Esophagus (tissue), 2 donors: Measurements from ENCODE around the gene NKRF. TPM values are rescaled to one million over a fixed set of nuclear protein-coding genes. Genes with fewer than 3 reads are reported as not detected.

ENCODE experiments used
- H3K27ac ChIP-seq, 2 donors: one replicate each; pipeline ENCODE4 v1.5.1; 2013; ENCODE audit warnings: low read depth in 2 of 2, mild to moderate bottlenecking in 2 of 2, inconsistent platforms in 1 of 2, low read length in 1 of 2, moderate library complexity in 1 of 2
- H3K27me3 ChIP-seq, 2 donors: one replicate each; pipeline ENCODE4 v1.6.1; 2013; ENCODE audit warnings: low read length in 2 of 2, control low read depth in 1 of 2, mild to moderate bottlenecking in 1 of 2; ENCODE audit not compliant: insufficient read depth in 2 of 2, control insufficient read depth in 1 of 2
- H3K36me3 ChIP-seq, 2 donors: one replicate each; pipeline ENCODE4 v1.6.1; 2013; ENCODE audit warnings: low read length in 1 of 2; ENCODE audit not compliant: control insufficient read depth in 2 of 2, insufficient read depth in 2 of 2
- H3K4me1 ChIP-seq, 2 donors: one replicate each; pipeline ENCODE4 v1.6.1; 2013; ENCODE audit warnings: low read length in 1 of 2; ENCODE audit not compliant: control insufficient read depth in 2 of 2, insufficient read depth in 2 of 2
- H3K4me3 ChIP-seq, 2 donors: one replicate each; pipeline ENCODE4 v1.5.1; 2013; ENCODE audit warnings: low read length in 2 of 2, mild to moderate bottlenecking in 2 of 2, low read depth in 1 of 2, moderate library complexity in 1 of 2
- H3K9me3 ChIP-seq, 2 donors: one replicate each; pipeline ENCODE4 v1.6.1; 2013; ENCODE audit warnings: mild to moderate bottlenecking in 2 of 2, low read depth in 1 of 2, low read length in 1 of 2, moderate library complexity in 1 of 2; ENCODE audit not compliant: control insufficient read depth in 2 of 2, insufficient read depth in 1 of 2
- WGBS, 2 donors: extraction: QIAGEN DNeasy Blood & Tissue Kit; methylation state at CpG; one replicate each; pipeline ENCODE4 v1.1.7; 2013; 5-methylcytosine and 5-hydroxymethylcytosine counted together
- polyA plus RNA-seq, 2 donors: library from polyadenylated mRNA; stranded (reverse); fragments of 200-250 nt; gene quantifications; one replicate each; pipeline ENCODE4 v1.2.3, GENCODE V29; 2013
- donor health status: healthy with polysubstance abuse.
- donor health status: Bipolar disorder and iron deficiency.

The NKRF gene
- polyA plus RNA-seq, 2 donors: 4.6 to 5.3 TPM

GRCh38 chrX:119618439-119618838, 12.2 kb upstream of the NKRF start:
- no peak overlapping the region for H3K27ac ChIP-seq
- no peaks in the 10 kb centered on the region for H3K4me1 ChIP-seq
- WGBS, 2 donors: 75 to 78% methylated on average over 5 of the region's 5 CpGs
- no peaks in the 10 kb centered on the region for H3K27me3 ChIP-seq
- no peaks in the 10 kb centered on the region for H3K9me3 ChIP-seq
- no peaks in the 10 kb centered on the region for H3K36me3 ChIP-seq
- H3K4me3 ChIP-seq: no peak overlapping the region

DNA sequence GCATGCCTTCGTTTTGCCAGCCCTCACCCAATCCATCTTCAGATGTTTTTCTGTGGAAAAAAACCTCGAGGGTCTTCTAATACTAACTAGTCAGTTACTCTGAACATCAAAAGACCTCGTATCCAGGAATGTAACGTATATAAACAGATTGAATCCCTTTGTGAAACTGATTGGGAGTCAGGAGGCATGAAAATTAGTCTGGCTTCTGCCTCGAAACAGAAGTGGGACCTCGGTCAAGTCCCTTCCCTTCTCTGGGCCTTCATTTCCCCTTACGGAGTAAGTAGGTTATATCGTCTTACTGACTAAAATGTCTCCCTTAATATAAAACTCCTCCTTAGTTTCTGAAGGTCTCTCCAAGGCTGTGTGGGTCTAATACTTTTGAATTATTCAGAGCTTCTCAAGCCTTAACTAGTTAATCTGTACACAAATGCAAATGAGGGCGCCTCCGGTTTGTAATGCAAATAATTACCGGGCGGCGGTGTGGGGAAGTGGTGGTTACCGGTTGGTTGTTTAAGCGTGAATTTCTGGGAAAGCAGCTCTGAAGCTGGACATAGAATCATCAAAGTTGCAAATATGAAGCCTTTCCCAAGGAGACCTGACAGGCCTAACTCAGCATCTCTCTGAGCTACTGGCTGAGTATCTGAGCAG, 11.4 kb upstream of the NKRF start:
- Histone ChIP-seq H3K27me3 (no peaks in the 10 kb centered on the region), H3K36me3 (no peaks in the 10 kb centered on the region), H3K9me3 (no peaks in the 10 kb centered on the region), H3K27ac (no peak overlapping the region), H3K4me1 (no peaks in the 10 kb centered on the region), H3K4me3 (no peak overlapping the region)
- 58 to 67% methylated on average over 15 of the region's 15 CpGs for WGBS, 2 donors

DNA sequence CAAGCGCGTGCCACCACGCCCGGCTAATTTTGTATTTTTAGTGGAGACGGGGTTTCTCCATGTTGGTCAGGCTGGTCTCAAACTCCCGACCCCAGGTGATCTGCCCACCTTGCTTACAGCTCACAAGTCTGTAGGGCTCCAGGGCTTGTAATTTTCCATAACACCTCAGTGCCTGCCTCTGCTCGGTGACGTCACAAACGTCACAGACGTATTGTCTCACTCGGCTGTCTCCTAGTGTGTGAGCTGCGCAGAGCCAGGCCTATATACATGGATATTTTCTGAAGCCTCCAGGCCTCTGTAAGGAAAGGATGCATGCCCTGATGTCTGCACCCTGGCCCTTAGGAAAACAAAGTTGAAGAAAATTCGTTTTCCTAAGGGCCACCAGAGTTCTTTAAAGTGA, 8.6 kb upstream of the NKRF start:
- no peaks in the 10 kb centered on the region for H3K36me3 ChIP-seq
- no peak overlapping the region for H3K27ac ChIP-seq
- no peaks in the 10 kb centered on the region for H3K4me1 ChIP-seq
- H3K9me3 ChIP-seq: no peaks in the 10 kb centered on the region
- WGBS, 2 donors: 85 to 87% methylated on average over 12 to 13 of the region's 13 CpGs
- H3K4me3 ChIP-seq: no peak overlapping the region
- no peaks in the 10 kb centered on the region for H3K27me3 ChIP-seq

GRCh38 chrX:119607018-119607389, 780 bp upstream of the NKRF start:
- Histone ChIP-seq H3K4me1 (no peaks in the 10 kb centered on the region), H3K4me3 (peak overlapping the region in 1 of 2 donors; percentile 61), H3K27me3 (peaks cover 0 to 4% of the 10 kb centered on the region in 2 donors), H3K27ac (peak overlapping the region in 1 of 2 donors; percentile 94), H3K9me3 (no peaks in the 10 kb centered on the region), H3K36me3 (no peaks in the 10 kb centered on the region)
- WGBS, 2 donors: 33 to 52% methylated on average over 7 of the region's 7 CpGs

DNA sequence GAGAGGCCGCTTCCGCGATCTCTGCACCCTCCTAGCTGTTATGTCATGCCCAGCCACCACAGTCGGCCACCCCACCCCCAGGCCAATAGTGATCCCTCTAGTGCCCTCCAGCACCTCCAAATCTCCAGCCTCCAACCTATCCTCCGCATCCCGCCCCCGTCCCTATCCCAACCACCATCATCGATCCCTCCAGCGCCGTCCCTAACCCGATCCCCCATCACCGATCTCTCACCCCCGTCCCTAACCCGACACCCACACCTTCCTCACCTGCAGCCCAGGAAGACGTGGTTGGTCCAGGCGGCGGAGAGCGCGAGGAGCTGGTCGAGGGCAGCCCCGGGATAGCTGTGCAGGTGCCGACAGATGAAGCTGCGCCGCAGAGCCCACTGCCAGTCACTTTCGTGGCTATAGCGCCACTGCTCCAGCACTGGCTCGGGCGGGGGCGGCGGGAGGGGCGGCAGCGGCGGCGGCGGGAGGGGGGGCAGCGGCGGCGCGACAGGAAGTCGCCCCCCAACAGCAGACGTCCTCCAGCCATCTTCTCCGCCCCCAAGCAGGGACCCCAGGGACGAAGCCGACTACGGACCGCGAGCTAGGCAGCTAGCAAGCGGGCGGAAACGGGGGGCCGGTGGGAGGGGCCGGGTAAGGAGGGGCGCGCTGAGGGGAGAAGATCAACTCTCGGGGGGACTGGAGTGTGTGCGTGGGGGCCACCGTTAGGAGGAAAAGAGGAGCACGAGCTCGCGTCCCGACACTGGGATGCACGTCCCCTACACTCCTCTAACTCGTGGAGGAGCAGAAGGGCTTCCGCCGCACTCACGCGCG, 552 bp downstream of the NKRF start:
- Histone ChIP-seq H3K27me3 (peaks cover 0 to 4% of the 10 kb centered on the region in 2 donors), H3K36me3 (no peaks in the 10 kb centered on the region), H3K4me3 (peak overlapping the region; percentile 61 to 93), H3K9me3 (no peaks in the 10 kb centered on the region), H3K27ac (peak overlapping the region; percentile 69 to 94), H3K4me1 (no peaks in the 10 kb centered on the region)
- 2 to 37% methylated on average over 52 to 67 of the region's 68 CpGs for WGBS, 2 donors

DNA sequence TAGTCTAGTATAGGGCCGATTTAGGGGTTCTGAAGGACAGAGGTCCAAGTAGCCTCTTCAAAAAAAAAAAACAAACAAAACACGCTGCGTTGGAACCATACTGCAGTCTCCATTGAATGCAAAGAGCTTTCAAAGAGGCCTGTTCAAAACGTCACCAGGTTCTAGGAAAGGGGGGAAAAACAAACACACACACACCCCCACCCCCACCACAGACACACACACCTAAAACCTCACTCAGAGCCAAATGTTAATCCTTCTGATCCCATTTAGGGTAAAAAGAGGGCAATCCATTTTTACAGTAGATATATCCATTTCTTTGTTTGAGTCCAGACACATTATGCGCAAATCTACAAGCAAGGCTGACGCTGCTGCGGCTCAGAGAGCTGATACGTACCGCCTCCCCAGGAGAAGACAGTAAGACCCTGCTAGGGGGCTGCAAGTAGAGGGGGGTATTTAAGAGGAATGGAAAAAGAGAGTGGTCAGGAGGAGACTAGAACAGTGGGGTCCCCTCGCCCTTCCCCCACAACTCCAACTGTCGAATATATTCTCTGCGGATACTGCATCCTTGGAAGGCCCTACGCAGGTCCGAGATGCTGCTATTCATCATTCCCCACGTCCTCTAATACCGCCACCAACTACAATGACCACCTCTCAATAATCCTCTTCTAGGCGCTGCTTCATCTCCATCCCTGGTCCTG, 1.3 kb downstream of the NKRF start:
- Histone ChIP-seq H3K9me3 (no peaks in the 10 kb centered on the region), H3K4me3 (peak overlapping the region; percentile 61 to 93), H3K27me3 (peaks cover 0 to 4% of the 10 kb centered on the region in 2 donors), H3K36me3 (no peaks in the 10 kb centered on the region), H3K4me1 (no peaks in the 10 kb centered on the region), H3K27ac (no peak overlapping the region)
- WGBS, 2 donors: 8 to 33% methylated on average over 17 of the region's 17 CpGs

DNA sequence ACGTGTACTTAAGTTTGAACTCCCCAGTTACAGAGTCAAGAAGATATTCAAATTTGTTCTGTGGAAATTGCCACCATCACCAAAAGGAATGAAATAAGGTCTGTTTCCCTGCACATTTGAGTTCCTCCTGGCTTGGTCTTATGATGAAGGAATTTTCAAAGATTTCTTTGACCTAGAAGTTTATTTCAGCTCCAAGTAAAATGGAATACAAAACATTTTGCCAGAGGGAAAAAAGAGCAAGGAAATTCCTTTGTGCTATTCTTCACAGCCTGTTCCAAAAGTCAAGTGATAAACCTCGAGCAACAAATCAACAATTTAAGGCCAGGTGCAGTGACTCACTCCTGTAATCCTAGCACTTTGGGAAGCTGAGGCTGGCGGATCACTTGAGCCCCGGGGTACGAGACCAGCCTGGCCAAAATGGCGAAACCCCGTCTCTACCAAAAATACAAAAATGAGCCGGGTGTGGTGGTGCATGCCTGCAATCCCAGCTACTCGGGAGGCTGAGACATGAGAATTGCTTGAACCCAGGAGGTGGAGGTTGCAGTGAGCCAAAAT, 3.4 kb downstream of the NKRF start:
- 59 to 63% methylated on average over 9 of the region's 9 CpGs for whole genome bisulfite sequencing, 2 donors
- no peaks in the 10 kb centered on the region for H3K9me3 ChIP-seq
- H3K27ac ChIP-seq: no peak overlapping the region
- H3K27me3 ChIP-seq: no peaks in the 10 kb centered on the region
- no peaks in the 10 kb centered on the region for H3K4me1 ChIP-seq
- H3K36me3 ChIP-seq: no peaks in the 10 kb centered on the region
- no peak overlapping the region for H3K4me3 ChIP-seq

- no peak overlapping the region for H3K27ac ChIP-seq
- H3K27me3 ChIP-seq: no peaks in the 10 kb centered on the region
- no peaks in the 10 kb centered on the region for H3K9me3 ChIP-seq
- H3K4me1 ChIP-seq: no peaks in the 10 kb centered on the region
- no peaks in the 10 kb centered on the region for H3K36me3 ChIP-seq
- WGBS, 2 donors: 95 to 98% methylated on average over 5 of the region's 5 CpGs
- H3K4me3 ChIP-seq: no peak overlapping the region
Observed at GRCh38 chrX:119589810-119590209, 16.4 kb downstream of the NKRF start.

GRCh38 chrX:119583431-119584059, 22.7 kb downstream of the NKRF start:
- H3K27ac ChIP-seq: no peak overlapping the region
- no peaks in the 10 kb centered on the region for H3K9me3 ChIP-seq
- no peaks in the 10 kb centered on the region for H3K4me1 ChIP-seq
- WGBS, 2 donors: 37 to 45% methylated on average over 2 of the region's 2 CpGs
- H3K27me3 ChIP-seq: no peaks in the 10 kb centered on the region
- no peak overlapping the region for H3K4me3 ChIP-seq
- H3K36me3 ChIP-seq: no peaks in the 10 kb centered on the region
